Measurements from ENCODE around the gene VAV1. TPM values are rescaled to one million over a fixed set of nuclear protein-coding genes. Genes with fewer than 3 reads are reported as not detected.

VAV1 gene
- total and polyA plus RNA-seq, 2 donors from 2014 or later: 0.90 to 15.5 TPM

GRCh38 chr19:6820237-6820636, 47.7 kb downstream of the VAV1 start:
- DNase-seq (no peak), FAIRE-seq (no peak)
- Histone ChIP-seq H3K27me3 (ENCODE audit: control insufficient read depth, insufficient read depth, low read length) (no peaks in the 10 kb centered on the region), H3K27ac (ENCODE audit: low read depth in 2 of 2, low read length in 2 of 2) (no peak overlapping the region), H3K36me3 (ENCODE audit: control insufficient read depth in 2 of 3, insufficient read depth in 3 of 3, low read length in 3 of 3) (no peaks in the 10 kb centered on the region), H3K9me3 (ENCODE audit: control insufficient read depth in 2 of 3, insufficient read depth in 1 of 3, low read length in 3 of 3) (peaks cover 0 to 16% (median 4%) of the 10 kb centered on the region in 3 donors), H3K4me1 (ENCODE audit: control insufficient read depth in 2 of 3, insufficient read depth in 2 of 3, low read depth in 1 of 3, low read length in 3 of 3) (no peaks in the 10 kb centered on the region), H3K4me3 (ENCODE audit: low read length in 3 of 3) (no peak overlapping the region), H3K9ac (ENCODE audit: low read length in 3 of 3) (no peak overlapping the region)
- no peak for TF ChIP-seq CTCF (IDR thresholded peaks at IDR 0.05; ENCODE audit: borderline replicate concordance, extremely low read depth, insufficient read depth)
- intact Hi-C loops (cut with DNase I): no loop called here

- DNase-seq: no peak
- Histone ChIP-seq H3K27me3 (ENCODE audit: control insufficient read depth, insufficient read depth, low read length) (no peaks in the 10 kb centered on the region), H3K4me1 (ENCODE audit: control insufficient read depth in 2 of 3, insufficient read depth in 2 of 3, low read depth in 1 of 3, low read length in 3 of 3) (no peaks in the 10 kb centered on the region), H3K4me3 (ENCODE audit: low read length in 3 of 3) (no peak overlapping the region), H3K9ac (ENCODE audit: low read length in 3 of 3) (no peak overlapping the region), H3K9me3 (ENCODE audit: control insufficient read depth in 2 of 3, insufficient read depth in 1 of 3, low read length in 3 of 3) (peaks cover 0 to 16% (median 4%) of the 10 kb centered on the region in 3 donors), H3K36me3 (ENCODE audit: control insufficient read depth in 2 of 3, insufficient read depth in 3 of 3, low read length in 3 of 3) (no peaks in the 10 kb centered on the region), H3K27ac (ENCODE audit: low read depth in 2 of 2, low read length in 2 of 2) (no peak overlapping the region)
- FAIRE-seq: no peak
- no peak for TF ChIP-seq CTCF (IDR thresholded peaks at IDR 0.05; ENCODE audit: borderline replicate concordance, extremely low read depth, insufficient read depth)
- intact Hi-C loops (cut with DNase I): no loop called here
Measured at GRCh38 chr19:6821639-6822310, 49.3 kb downstream of the VAV1 start.

GRCh38 chr19:6822311-6822670, 49.8 kb downstream of the VAV1 start:
- no peaks in the 10 kb centered on the region for H3K27me3 ChIP-seq (ENCODE audit: control insufficient read depth, insufficient read depth, low read length)
- no peak for TF ChIP-seq CTCF (IDR thresholded peaks at IDR 0.05; ENCODE audit: borderline replicate concordance, extremely low read depth, insufficient read depth)
- no peak overlapping the region for H3K9ac ChIP-seq (ENCODE audit: low read length in 3 of 3)
- H3K4me1 ChIP-seq (ENCODE audit: control insufficient read depth in 2 of 3, insufficient read depth in 2 of 3, low read depth in 1 of 3, low read length in 3 of 3): no peaks in the 10 kb centered on the region
- DNase-seq (peak in 1 of 5 donors; percentile 12), FAIRE-seq (no peak)
- no peak overlapping the region for H3K27ac ChIP-seq (ENCODE audit: low read depth in 2 of 2, low read length in 2 of 2)
- intact Hi-C loops (cut with DNase I): no loop called here
- no peak overlapping the region for H3K4me3 ChIP-seq (ENCODE audit: low read length in 3 of 3)
- peaks cover 0 to 16% (median 4%) of the 10 kb centered on the region in 3 donors for H3K9me3 ChIP-seq (ENCODE audit: control insufficient read depth in 2 of 3, insufficient read depth in 1 of 3, low read length in 3 of 3)
- H3K36me3 ChIP-seq (ENCODE audit: control insufficient read depth in 2 of 3, insufficient read depth in 3 of 3, low read length in 3 of 3): no peaks in the 10 kb centered on the region
